AG10803 (cell line): ENCODE results near the gene TRIM66.

ENCODE experiments used
- DNase-seq: peaks from one replicate; pipeline ENCODE4 v3.0.0; 2010; ENCODE audit warnings: low read depth
- H3K4me3 ChIP-seq: 2 replicates; pipeline ENCODE4 v1.5.1; 2011; ENCODE audit warnings: mild to moderate bottlenecking, low read length, control low read depth
- CTCF ChIP-seq: conservative IDR thresholded peaks from 2 replicates; pipeline ENCODE4 v1.5.1; 2011; ENCODE audit warnings: mild to moderate bottlenecking, low read length, control low read depth, inconsistent platforms

Gene TRIM66

GRCh38 chr11:8715501-8715900 is 33.0 kb upstream of the TRIM66 start:
- no peak for TF ChIP-seq CTCF
- no peak overlapping the region for H3K4me3 ChIP-seq
- DNase-seq, result no peak

GRCh38 chr11:8714622-8715225 is 32.3 kb upstream of the TRIM66 start:
- no peak for DNase-seq
- no peak for TF ChIP-seq CTCF
- H3K4me3 ChIP-seq, result no peak overlapping the region

GRCh38 chr11:8713760-8714454 is 31.4 kb upstream of the TRIM66 start:
- DNase-seq, result no peak
- H3K4me3 ChIP-seq, result no peak overlapping the region
- no peak for TF ChIP-seq CTCF

GRCh38 chr11:8712506-8712905 is 30.0 kb upstream of the TRIM66 start:
- H3K4me3 ChIP-seq, result no peak overlapping the region
- no peak for TF ChIP-seq CTCF

GRCh38 chr11:8711895-8712442 is 29.5 kb upstream of the TRIM66 start:
- no peak for TF ChIP-seq CTCF
- no peak overlapping the region for H3K4me3 ChIP-seq
- DNase-seq, result no peak

More at GRCh38 chr11:8712506-8712905, 30.0 kb upstream of the TRIM66 start:
- no peak for DNase-seq

- no peak for DNase-seq
- H3K4me3 ChIP-seq, result no peak overlapping the region
- no peak for TF ChIP-seq CTCF
Observed at GRCh38 chr11:8709777-8710176, 27.3 kb upstream of the TRIM66 start.
